NCI-H128 (cell line): Measurements from ENCODE around the gene PMEL.

Experiments used
- DNase-seq: peaks from one replicate; lab custom pipeline; 2025; ENCODE audit not compliant: unreplicated experiment; lab: John Stamatoyannopoulos, UW

The PMEL gene

DNA sequence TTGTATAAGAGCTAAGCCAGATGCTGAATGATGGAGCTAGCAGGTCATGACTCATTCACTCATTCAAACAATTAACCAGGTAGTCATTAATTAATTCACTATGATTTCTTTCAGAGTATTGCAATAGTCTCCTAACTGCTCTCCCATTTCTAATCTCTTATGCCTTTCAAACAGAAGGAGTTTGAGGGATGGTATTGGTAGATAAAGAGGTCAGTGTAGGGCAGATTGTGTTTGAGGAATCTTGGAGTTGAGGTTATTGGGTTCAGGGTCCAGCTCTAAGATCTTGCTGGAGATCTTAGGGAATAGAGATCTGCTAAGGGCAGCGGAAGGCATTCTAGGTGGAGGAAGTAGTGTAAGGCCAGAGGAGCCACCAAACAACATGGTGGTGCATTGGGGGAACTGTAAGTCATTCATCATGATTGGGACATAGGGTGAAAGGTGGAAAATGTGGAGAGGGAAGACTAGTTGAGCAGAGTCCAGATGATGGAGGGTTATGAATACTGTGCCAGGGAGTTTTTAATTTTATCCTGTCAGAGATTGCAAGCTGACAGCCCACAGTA, 23.2 kb downstream of the PMEL start:
- DNase-seq, result no peak

DNA sequence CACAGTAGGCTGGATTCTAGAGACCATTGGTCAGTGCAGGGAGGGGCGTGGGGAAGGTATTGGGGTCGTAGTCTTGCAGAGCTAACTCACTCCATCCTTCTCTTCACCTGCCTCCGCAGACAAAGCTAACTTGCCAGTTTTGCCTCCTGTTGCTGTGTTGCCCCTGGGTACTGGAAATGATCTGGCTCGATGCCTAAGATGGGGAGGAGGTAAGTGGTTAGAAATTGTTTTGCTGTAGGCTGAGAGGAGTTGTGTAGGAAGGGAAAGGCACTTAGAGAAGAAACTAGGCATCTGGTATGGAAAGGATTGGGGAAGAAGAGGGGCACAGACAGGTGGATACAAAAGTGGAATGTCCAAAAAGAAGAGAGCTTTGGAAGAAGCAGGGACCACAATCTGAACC, 23.8 kb downstream of the PMEL start:
- no peak for DNase-seq

DNA sequence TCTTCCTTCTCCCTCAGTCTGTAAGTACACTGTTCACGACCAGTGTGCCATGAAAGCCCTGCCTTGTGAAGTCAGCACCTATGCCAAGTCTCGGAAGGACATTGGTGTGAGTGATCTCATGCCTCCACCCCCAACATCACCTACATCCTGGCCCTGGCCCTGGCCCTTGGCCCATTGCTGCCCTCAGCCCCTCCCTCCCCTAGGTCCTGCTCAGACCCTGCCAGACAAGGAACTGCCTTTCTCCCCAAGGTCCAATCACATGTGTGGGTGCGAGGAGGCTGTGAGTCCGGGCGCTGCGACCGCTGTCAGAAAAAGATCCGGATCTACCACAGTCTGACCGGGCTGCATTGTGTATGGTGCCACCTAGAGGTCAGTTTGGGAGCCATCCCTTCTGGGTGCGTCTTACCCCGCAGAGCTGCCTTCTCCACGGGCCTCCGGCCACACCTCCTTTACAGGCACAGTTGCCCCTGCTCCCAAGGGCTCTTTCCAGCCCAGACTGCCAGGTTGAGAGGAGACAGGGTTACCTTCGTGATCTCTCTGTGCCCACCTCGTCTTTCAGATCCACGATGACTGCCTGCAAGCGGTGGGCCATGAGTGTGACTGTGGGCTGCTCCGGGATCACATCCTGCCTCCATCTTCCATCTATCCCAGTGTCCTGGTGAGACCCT, 25.6 kb downstream of the PMEL start:
- DNase-seq, result peak; percentile 71

DNA sequence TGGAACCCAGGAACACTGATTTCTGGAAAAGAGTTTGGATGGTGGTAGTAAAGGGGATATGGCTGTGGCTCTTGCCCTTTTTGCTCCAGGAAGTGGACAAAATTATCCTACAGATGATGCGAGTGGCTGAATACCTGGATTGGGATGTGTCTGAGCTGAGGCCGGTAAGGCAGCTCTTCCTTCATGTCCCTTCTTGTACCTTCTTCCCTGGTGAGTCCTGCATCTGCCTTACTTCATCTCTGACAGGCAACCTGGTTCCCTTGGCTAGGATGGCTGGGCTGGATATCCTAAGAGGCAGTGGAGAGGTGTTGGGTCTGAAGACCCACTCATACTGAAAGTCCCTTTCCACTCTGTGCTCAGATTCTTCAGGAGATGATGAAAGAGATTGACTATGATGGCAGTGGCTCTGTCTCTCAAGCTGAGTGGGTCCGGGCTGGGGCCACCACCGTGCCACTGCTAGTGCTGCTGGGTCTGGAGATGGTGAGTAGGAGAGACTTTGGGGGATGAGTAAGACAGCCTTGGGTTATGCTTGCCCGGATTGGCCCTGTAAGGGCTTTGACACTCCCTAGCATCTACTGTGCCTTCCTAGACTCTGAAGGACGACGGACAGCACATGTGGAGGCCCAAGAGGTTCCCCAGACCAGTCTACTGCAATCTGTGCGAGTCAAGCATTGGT, 26.9 kb downstream of the PMEL start:
- DNase-seq, result no peak

DNA sequence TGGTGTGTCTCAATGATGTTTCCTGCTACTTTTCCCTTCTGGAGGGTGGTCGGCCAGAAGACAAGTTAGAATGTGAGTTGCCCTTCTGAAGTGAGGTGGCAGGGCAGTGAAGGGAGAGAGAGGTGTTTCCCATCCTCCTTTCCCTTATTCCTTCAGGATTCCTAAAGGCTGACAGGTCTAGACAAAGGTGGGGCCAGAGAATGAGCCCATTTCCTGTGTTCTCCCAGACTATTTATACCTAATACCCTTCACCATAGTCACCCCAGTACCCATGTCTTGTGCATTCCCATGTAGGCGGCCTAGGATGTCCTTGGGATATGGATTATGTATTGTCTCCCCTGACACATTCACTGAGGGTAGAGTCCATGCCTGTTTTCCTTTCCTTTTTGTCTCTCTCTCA, 27.9 kb downstream of the PMEL start:
- DNase-seq, result no peak

DNA sequence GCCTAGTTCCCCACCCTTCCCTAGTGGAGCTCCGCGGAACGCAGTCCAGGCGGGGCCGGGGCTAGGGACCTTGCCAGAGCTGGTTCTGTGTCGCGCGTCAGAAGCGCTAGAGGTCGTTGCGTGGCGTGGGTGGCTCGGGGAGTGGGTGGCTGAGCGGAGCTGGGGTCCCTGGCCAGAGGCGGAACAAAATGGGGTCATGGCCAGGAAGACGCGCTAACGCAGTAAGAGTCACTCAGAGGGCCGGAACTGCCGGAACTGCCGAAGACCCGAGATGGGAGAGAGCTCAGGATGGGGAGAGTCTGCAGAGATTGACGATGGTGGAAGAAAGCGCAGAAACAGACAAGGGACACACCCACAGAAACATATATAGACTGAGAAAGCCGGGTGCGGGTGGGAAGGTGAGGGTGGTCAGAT, 30.1 kb downstream of the PMEL start:
- DNase-seq, result no peak

DNA sequence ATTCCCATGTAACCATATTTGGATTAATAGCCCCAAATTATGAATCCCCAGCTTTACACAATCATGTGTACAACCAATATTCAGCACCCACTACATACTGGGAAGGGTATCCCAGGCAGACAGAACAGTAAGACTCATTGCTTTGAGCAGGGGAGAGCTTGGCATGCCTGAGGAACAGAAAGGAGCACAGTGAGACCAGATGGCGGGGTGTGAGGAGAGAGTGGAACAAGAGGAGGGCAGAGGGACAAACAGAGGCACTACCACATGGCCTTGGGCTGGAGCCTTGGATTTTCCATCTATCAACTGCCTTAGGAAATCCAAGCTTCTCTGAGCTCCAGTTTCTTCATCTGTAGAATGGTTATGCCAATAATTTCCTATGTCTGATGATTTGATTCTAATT, 31.1 kb downstream of the PMEL start:
- no peak for DNase-seq

DNA sequence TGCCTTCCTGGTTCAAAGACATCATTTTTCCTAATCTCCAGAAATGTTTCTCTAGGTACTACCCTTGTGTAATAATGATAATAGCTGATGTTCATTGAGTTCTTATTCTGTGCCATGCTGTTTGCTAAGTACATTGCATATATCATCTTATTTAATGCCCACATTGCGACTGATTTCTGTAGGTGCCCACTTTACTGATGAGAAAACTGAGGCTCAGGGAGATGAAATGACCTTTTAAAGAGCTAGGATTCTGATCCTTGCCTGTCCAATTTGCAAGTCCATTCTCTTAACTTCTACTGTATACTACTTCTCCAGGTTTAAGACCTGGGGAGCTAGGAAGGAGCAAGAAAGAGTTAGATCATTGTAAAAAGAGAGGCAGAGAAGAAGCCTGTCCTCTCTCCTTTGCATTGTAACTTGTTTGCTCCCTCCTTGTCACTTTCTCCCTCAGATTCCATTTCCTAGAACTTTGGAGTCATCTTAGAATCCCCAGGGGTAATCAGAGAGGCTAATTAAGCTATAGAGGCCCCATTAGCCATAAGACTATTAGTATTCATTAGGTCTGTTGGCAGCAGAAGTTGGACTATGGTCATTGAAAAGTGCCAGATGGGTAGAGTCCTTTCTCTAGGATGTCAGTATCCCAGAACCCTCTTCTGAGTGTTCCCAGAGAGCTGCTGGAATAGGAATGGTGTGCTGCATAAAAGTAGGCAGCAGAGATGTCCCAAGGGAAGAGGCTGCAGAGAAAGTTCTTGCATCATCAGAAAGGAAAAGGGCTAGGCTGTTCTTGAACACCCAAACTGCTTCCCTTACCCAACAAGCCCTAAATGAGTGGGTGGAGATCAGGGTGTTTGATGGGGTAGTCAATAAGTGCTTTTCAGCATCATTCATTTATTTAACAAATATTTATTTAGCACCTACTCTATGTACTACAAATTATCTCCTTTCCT, 31.8 kb downstream of the PMEL start:
- DNase-seq, result no peak

DNA sequence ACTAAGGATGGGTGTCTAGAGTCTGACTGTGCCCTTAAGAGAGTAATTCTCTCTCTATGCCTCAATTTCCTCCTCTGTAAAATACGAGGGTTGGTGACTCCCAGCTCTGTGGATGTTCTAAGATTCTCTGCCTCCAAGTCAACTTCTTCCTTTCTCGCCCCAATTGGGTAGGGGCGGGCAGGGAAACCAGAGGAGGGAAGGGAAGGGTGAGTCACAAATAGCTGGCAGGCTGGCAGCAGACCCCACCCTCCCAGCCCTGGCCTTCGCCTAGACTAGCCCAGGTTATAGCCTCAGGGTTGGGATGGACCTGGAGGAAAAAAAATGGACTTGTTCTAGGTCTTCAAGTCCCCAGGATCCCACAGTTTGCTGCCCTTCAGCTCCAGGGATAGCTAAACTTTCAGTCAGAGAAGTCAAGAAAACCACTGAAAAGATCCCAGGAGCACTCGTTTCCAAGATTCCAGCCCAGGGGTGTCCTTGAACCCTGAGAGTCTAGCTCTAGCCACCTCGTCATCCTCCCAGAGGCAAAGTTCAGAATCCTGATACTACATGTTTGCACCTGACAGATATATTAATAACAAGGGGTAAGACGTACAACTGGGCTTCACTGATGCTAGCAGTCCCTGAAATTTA, 32.6 kb downstream of the PMEL start:
- no peak for DNase-seq

DNA sequence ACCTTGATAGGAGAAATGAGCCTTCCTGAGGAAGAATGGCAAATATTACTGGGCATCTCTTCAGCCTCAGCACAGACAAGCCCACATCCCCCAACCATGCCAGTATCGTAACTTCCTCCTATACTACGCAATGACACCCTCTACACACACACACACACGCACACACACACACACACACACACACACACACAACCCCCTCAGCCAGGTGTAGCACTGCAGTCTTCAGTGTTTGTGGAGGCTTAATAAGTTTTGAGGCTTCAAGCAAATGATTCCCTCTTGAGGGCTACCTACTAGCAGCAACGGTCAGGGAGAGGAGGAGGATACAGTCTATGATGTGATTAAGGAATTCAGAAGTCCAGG, 33.3 kb downstream of the PMEL start:
- DNase-seq, result no peak

DNA sequence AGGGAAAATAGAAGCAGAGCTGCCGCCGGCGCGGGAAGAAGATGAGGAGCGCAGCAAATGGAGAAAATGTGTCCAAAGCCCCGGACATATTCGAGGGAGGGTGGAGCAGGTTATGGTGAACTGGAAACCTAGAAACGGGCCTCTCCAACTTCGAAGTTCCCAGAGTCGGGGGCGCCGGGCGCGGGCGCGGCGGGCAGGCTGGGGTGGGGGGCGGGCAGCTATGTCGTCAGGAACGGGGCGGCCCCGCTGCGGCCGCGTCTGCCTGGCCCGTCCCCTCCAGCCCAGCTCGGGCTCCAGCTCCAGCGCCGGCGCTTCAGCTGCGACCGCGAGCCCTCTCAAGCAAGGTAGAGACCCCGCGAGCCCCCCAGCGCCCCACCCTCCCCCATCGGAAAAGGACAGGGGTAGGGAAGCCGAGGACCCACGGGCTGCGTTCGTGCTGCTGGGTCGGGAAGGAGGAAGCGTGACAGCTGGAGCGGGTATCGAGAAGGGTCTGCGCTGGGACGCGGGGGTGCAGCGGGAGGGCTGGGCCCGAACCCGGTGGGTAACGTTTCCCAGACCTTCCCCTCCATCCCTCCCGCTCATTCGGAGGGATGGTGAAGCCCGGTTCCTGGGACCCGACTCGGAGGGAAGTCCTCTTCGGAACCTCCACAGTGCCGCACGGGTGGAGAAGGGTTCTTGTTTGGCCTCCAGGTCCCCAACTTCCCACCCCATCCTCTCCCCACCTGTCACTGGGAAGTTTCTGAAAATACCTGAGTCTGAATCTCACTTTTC, 33.9 kb downstream of the PMEL start:
- DNase-seq, result no peak

DNA sequence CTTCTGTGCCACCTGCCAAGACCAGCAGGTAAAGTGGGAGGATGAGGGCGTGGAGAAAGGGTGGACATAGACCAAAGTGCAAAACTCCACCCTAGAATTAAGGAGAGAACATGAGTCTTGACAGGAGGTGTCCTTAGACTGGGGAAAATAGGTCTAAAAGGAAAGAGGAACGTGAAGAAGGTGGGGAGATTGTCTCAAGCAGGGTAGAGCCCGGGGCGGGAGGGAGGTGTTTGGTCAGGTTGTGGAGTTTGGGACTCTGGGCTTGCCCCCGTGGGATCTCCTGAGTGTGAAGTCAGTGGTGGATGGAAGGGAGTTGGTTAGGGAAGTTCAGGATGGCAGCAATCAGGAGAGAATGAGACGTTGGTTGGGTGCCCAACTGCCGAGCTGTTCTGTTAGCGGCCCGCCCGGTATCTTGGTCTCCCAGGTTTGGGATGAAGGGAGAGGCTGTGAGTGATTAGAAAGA, 34.5 kb downstream of the PMEL start:
- DNase-seq, result no peak

DNA sequence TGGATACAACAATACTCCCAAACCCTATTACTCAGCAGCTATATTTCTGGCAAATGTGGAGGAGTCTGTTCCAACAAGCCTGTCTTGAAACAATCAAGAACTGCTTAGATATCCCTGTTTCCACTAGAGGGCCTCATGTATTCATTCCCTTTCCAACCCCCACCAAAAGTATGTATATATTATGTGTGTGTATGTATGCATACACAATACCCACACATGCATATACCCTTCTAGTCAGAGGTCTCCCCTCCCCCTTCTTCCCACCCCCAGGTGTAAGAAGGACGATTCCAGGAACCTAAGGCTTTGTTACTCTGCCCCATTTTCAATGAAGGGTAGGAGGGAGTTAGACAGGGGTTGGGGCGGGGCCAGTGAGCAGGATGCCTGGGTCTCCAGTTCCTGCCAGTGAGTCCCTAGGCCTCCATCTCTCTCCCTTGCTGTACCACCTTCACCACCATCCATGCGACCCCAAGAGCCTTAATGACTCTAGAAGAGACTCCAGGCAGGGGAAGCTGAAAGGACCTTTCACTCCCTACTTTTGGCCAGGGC, 35.0 kb downstream of the PMEL start, which contains the start of gene DGKA:
Gene DGKA (plus strand): TSS at position 392 of the 546 bp plus-strand sequence. CDS start 5,342 bp downstream, outside the sequence.
- no peak for DNase-seq

DNA sequence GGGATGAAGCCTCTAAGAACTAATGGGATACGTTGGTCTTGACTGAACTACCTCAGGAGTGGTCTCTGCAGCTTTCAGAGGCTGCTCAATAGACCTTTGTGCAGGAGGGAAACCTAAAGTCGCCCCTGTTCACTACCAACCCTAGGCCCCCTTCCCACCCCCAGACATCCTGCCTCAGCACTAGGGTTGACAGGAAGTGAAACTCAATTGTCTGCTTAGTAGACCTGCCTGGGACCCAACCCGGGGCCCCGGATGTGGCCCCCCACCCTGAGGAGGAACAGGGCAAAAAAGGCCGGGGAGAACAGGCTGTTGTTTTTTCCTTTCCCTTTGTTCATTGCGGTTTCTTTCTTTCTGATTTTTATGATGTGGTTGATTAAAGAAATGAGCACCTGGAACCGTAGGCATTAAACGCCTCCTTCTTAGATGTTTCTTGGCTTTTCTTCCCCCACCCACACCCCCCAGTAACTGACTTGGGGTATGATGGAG, 36.5 kb downstream of the PMEL start:
- no peak for DNase-seq

DNA sequence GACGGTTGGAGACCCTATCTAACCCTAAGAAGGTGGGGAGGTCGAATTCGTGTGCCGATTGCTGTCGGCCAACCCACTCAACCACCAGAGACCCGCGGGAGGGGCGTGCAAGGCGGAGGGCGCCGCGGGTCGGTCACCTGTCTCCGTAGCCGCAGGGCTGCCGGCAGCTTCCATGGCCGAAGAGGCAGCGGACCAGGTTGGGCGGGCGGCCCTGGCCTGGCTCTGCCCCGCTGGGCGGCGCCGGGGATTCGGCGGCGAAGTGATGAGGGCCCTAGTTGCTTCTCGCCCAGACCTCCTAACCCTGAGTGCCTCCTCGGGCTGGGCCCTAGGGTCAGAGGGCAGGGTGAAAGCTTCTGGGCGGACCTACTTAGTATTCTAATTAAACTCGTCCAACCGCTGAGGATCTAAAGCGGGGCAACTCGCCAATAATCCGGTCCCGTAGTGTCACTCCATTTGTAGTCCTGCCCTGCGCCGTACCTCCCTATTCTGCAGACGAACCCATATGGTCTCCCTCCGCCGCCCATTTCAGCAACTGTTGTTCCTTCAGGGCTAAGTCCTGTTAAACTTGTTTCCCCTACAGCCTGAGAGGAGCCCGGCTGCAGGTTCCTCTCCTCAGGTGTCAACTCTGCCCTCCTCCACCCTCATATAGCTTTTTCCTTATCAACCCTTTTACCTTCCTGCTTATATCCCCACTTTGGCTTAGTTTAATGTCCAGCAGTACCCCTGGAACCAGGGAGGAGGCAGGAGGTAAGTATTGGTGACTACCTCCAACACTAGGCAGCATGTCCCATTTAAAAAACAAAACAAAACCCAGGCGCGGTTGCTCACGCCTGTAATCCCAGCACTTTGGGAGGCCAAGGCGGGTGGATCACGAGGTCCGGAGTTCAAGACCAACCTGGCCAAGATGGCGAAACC, 38.0 kb downstream of the PMEL start, which contains the start of gene PYM1:
Gene PYM1 (minus strand): TSS at position 307 of the 915 bp plus-strand sequence. CDS start 133 bp downstream, at position 174.
- peak; percentile 29 for DNase-seq

DNA sequence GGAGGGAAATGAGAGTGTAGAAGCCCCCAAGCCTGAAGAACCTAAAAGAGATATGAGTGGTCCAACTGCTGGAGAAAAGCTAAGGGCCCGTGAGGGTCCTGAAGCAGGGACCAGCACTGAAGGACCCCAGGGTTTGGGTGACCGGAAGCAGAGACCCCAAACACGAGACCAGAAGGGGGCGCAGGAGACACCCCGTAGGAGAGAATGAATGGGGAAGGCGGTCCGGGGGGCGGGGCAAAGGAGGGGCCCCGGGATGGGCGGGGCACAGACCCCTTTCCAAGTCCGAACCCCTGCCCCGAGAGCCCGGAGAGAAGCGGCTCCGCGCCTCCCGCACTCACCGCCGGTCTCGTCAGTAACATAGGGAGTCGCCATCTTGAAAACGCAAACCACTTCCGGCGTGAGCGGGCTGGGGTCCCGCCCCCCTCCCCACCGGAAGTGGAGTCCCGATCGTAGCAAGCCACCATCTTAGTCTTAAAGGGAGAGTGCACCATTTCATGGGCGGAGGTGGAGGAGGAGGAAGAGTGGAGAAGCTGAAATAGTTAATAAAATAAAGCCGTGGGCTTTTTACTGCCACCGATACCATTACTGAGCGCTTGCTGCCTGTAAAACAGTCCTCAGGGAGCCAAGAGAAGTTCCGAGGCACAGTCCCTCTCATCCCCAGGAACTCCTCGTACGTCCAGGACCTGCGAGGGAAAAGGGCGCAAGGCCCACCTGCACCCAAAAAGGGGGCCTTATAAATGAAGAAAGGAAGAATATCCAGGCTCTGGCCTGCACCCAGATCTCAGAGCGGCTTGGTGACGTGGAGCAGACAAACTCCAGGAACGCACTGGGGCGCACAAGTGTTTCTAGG, 38.9 kb downstream of the PMEL start:
- peak; percentile 70 for DNase-seq

DNA sequence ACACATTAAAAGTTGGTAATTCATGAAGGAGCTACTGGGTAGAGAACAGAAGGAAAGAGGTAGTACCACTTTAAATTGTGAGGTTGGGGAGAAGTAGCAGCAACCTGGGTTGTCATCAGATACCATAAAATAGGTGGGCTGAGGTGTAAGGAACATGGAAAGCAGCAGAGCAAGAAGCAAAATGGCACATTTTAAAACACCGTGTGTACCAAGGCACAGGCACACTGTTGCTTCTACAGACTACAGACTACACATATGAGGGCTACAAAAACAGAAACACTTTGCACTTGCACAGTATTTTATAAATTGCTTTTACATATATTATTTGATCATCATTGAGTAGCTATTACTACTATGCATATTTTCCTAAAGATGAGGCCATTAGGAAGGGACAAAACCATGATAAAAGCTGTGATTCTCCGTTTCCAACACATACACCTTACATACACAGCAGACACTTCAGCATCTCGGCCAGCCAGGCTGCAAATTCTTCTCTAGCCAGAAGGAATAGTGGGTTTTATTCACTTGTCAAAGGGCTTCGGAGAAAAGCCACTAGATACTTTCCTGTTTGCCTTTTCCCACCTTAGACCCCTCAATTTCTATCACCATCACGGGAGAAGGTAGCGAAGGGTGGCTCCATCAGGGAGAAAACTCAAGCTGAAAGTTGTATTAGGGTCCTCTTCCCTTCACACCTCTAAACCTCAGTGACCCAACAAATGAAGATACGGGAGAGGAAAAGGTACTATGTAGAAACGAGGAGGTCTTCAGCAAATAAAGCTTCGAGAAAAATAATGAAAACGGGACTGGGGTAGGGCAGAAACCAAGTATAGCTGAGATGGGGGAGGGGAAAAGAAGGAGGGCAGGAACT, 39.7 kb downstream of the PMEL start:
- no peak for DNase-seq
